GM12801 (cell line): ENCODE data around the gene RAD51B.

ENCODE experiments used
- CTCF ChIP-seq: IDR thresholded peaks from one replicate; pipeline ENCODE4 v1.5.1; 2011; ENCODE audit warnings: control low read depth; ENCODE audit not compliant: insufficient read length; ENCODE audit errors: extremely low read depth

RAD51B gene

GRCh38 chr14:68634332-68634731 lies 814.8 kb downstream of the RAD51B start:
- no peak for TF ChIP-seq CTCF

- no peak for TF ChIP-seq CTCF
Observed at GRCh38 chr14:68634874-68635595, 815.5 kb downstream of the RAD51B start.

- no peak for TF ChIP-seq CTCF
Observed at GRCh38 chr14:68636597-68636996, 817.0 kb downstream of the RAD51B start.

GRCh38 chr14:68637106-68638021 lies 817.8 kb downstream of the RAD51B start:
- no peak for TF ChIP-seq CTCF

- TF ChIP-seq CTCF: no peak
Observed at GRCh38 chr14:68638141-68638999, 818.8 kb downstream of the RAD51B start.

GRCh38 chr14:68639000-68639757 lies 819.6 kb downstream of the RAD51B start:
- no peak for TF ChIP-seq CTCF
